ENCODE results near the gene RAPGEF1.

GRCh38 chr9:131528186-131528585, 211.7 kb downstream of the RAPGEF1 start:
- TF ChIP-seq YY1 (IDR thresholded peaks at IDR 0.05; ENCODE audit: insufficient read depth, insufficient read length) = no peak
- no peak for TF ChIP-seq SUZ12 (IDR thresholded peaks at IDR 0.05; ENCODE audit: extremely low read depth, insufficient read depth, insufficient read length)
- TF ChIP-seq ZNF274 (IDR thresholded peaks at IDR 0.05; ENCODE audit: low read depth, low read length) = no peak

Measured in NT2/D1 (cell line).